Breast epithelium (tissue), 4 donors: Measurements from ENCODE around the gene RHOB. TPM values are rescaled to one million over a fixed set of nuclear protein-coding genes. Genes with fewer than 3 reads are reported as not detected.
A peak's percentile ranks its signal among the peaks of the same experiment; 100 is the strongest.

Experiments used
- DNase-seq, 2 donors: peaks; one replicate each; pipeline ENCODE4 v3.0.0-alpha.2; 2019; ENCODE audit warnings: low spot score in 2 of 2
- H3K27ac ChIP-seq, 2 donors: fragments of 200-600 bp; sonication (generic) in 1 of 2; one replicate each; pipeline ENCODE4 v1.5.1; 2016 to 2019; ENCODE audit warnings: mild to moderate bottlenecking in 1 of 2
- H3K27me3 ChIP-seq, 2 donors: fragments of 200-600 bp; sonication (generic) in 1 of 2; one replicate each; pipeline versions ENCODE4 v1.5.1 to v1.6.0; 2017 to 2019; ENCODE audit warnings: control low read depth in 1 of 2, mild to moderate bottlenecking in 1 of 2
- H3K36me3 ChIP-seq: fragments of 200-600 bp; one replicate; pipeline ENCODE4 v1.5.1; 2019
- H3K4me1 ChIP-seq, 2 donors: fragments of 200-600 bp; sonication (generic); one replicate each; pipeline ENCODE4 v1.5.1; 2016 to 2019; ENCODE audit warnings: control low read depth in 1 of 2
- H3K4me3 ChIP-seq, 3 donors: fragments of 200-600 bp; sonication (generic); 1 replicate in 2 of 3; 2 replicates in 1 of 3; pipeline ENCODE4 v1.5.1; 2016 to 2019; ENCODE audit warnings: mild to moderate bottlenecking in 3 of 3, moderate library complexity in 2 of 3
- H3K9me3 ChIP-seq, 2 donors: fragments of 200-600 bp; sonication (generic) in 1 of 2; one replicate each; pipeline ENCODE4 v1.5.1; 2016 to 2019; ENCODE audit warnings: control low read depth in 1 of 2
- CTCF ChIP-seq, 3 donors: fragments of 450-650 bp; IDR thresholded peaks; one replicate each; pipeline ENCODE4 v1.5.1; 2016 to 2017; ENCODE audit warnings: antibody characterized with exemption in 3 of 3, mild to moderate bottlenecking in 3 of 3, moderate library complexity in 3 of 3
- POLR2A ChIP-seq: fragments of 450-650 bp; IDR thresholded peaks from one replicate; pipeline ENCODE4 v1.6.1; 2016; ENCODE audit warnings: antibody characterized with exemption, mild to moderate bottlenecking, moderate library complexity
- POLR2AphosphoS5 ChIP-seq, 3 donors: sonication (generic); formaldehyde crosslinking; IDR thresholded peaks; one replicate each; pipeline ENCODE4 v1.6.1; 2017; ENCODE audit warnings: antibody characterized with exemption in 3 of 3
- intact Hi-C: fragments of 100-400 bp; cut with DNase I; formaldehyde crosslinking; loops from one replicate; pipeline ENCODE4 v1.15.1; 2023; ENCODE audit warnings: low total_unique reads
- total RNA-seq, 3 donors: library from RNA; depleted of rRNA; stranded (reverse); fragments of >200 nt; gene quantifications; one replicate each; pipeline ENCODE4 v1.1.0, GENCODE V29; 2016

Gene RHOB
- total RNA-seq, 3 donors from 2014 or later: 643 to 1,178 (median 772) TPM

- no peak overlapping the region for H3K4me3 ChIP-seq
- no peaks in the 10 kb centered on the region for H3K27me3 ChIP-seq
- H3K9me3 ChIP-seq: no peaks in the 10 kb centered on the region
- peak overlapping the region in 1 of 2 donors; percentile 40 for H3K27ac ChIP-seq
- no peak for TF ChIP-seq POLR2AphosphoS5 (IDR thresholded peaks at IDR 0.05)
- no peak for TF ChIP-seq POLR2A
- TF ChIP-seq CTCF (IDR thresholded peaks at IDR 0.05): no peak
- H3K4me1 ChIP-seq: no peaks in the 10 kb centered on the region
- intact Hi-C loops: no loop called here
- H3K36me3 ChIP-seq: no peaks in the 10 kb centered on the region
- peak; percentile 46 to 70 for DNase-seq
Observed at GRCh38 chr2:20401489-20401835, 45.4 kb upstream of the RHOB start.

DNA sequence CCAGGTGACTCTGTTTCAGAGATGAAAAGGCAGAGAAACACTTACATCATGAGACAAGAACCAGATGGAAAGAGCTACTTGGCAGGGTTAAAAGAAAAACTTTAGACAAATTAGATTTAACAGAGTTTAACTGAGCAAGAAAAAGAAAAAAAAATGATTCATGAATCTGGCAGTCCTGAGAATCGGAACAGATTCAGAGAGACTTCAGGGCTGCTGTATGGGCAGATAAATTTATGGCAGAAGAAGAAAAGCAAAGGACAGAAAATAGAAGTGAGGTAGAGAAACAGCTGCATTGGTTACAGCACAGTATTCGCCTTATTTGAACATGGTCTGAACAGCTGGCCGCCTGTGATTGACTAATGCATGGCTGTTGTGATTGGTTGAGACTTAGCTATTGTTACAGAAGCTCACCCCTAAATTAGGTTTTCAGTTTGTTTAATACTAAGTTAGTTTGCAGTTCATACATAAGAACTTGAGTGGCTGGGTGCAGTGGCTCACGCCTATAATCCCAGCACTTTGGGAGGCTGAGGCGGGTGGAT lies 43.0 kb upstream of the RHOB start:
- TF ChIP-seq POLR2A (no peak), POLR2AphosphoS5 (IDR thresholded peaks at IDR 0.05) (no peak), CTCF (IDR thresholded peaks at IDR 0.05) (no peak)
- H3K27ac ChIP-seq: no peak overlapping the region
- intact Hi-C loops: no loop called here

DNA sequence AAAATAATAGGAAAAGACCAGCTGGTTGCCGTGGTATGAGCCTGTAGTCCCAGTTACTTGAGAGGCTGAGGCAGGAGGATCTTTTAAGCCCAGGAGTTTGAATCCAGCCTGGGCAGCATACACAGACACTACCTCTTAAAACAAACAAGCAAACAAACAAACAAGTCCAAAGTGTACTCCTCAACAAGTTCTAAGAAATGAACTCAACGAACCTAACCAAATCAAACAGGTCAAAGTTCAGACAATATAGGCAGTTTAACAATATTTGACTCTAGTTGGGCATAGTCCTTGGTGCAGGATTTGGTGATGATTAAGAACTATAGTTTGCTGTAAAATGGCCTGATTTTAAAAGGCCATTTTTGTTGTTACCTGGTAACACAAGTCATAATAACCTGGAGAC lies 41.9 kb upstream of the RHOB start:
- no peaks in the 10 kb centered on the region for H3K4me1 ChIP-seq
- H3K4me3 ChIP-seq: no peak overlapping the region
- no peak overlapping the region for H3K27ac ChIP-seq
- peaks cover 0 to 23% of the 10 kb centered on the region in 2 donors for H3K9me3 ChIP-seq
- H3K27me3 ChIP-seq: no peaks in the 10 kb centered on the region
- no peak for TF ChIP-seq POLR2AphosphoS5 (IDR thresholded peaks at IDR 0.05)
- TF ChIP-seq CTCF (IDR thresholded peaks at IDR 0.05): no peak
- no peak for TF ChIP-seq POLR2A
- intact Hi-C loops: no loop called here
- no peak for DNase-seq
- no peaks in the 10 kb centered on the region for H3K36me3 ChIP-seq

More for the DNA sequence above, 43.0 kb upstream of the RHOB start:
- H3K4me1 ChIP-seq: no peaks in the 10 kb centered on the region
- H3K27me3 ChIP-seq: no peaks in the 10 kb centered on the region
- H3K36me3 ChIP-seq: no peaks in the 10 kb centered on the region
- no peak overlapping the region for H3K4me3 ChIP-seq
- peak in 1 of 2 donors; percentile 1 for DNase-seq
- H3K9me3 ChIP-seq: peaks cover 0 to 14% of the 10 kb centered on the region in 2 donors

- Histone ChIP-seq H3K27ac (no peak overlapping the region), H3K36me3 (no peaks in the 10 kb centered on the region), H3K9me3 (peaks cover 0 to 28% of the 10 kb centered on the region in 2 donors), H3K4me3 (no peak overlapping the region), H3K4me1 (no peaks in the 10 kb centered on the region), H3K27me3 (no peaks in the 10 kb centered on the region)
- no peak for DNase-seq
- TF ChIP-seq CTCF (IDR thresholded peaks at IDR 0.05) (no peak), POLR2A (no peak), POLR2AphosphoS5 (IDR thresholded peaks at IDR 0.05) (no peak)
- intact Hi-C loops: no loop called here
Observed at GRCh38 chr2:20409039-20409438, 37.8 kb upstream of the RHOB start.

DNA sequence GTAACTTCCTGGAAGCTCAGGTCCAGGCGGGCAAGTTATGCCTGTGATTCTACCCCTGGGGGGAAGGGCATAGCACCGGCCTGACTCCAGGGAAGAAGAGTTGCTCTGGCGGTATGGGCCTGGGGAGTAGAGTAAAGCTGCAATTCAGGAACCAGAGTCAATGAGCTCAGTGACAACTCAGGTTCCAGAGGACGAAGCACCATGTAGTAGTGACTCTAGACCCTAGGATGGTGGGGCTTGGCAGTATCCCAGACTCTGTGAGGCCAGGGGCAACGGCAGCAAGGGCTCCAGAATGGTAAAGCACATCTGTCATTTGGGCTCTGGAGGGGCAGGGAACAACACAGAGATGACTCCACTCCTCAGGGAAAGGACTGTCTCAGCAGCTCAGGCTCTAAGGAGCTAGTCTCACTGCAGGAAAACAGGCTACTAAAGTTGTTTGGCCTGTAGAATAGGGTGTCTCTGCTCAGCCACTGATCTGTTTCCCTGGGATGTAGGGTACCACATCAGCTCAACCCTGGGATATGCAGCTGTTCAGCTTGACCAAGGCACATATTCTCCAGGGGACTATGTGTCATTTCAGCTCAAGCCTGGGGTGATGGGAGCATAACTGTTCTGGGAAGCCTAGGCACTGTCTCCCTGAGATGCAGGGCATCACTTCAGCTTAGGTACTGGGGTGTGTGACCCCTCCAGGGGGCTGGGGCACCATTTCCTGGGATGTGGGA lies 36.2 kb upstream of the RHOB start:
- no peaks in the 10 kb centered on the region for H3K27me3 ChIP-seq
- intact Hi-C loops: no loop called here
- TF ChIP-seq CTCF (IDR thresholded peaks at IDR 0.05) (no peak), POLR2AphosphoS5 (IDR thresholded peaks at IDR 0.05) (no peak), POLR2A (no peak)
- H3K4me3 ChIP-seq: no peak overlapping the region
- no peaks in the 10 kb centered on the region for H3K4me1 ChIP-seq
- H3K36me3 ChIP-seq: no peaks in the 10 kb centered on the region
- no peak overlapping the region for H3K27ac ChIP-seq
- peaks cover 0 to 28% of the 10 kb centered on the region in 2 donors for H3K9me3 ChIP-seq
- DNase-seq: peak in 1 of 2 donors; percentile 22
